Right lobe of liver (tissue), 6 donors: ENCODE data around the gene PIWIL4. TPM values are rescaled to one million over a fixed set of nuclear protein-coding genes. Genes with fewer than 3 reads are reported as not detected.

Experiments used
- ATAC-seq, 4 donors: fragments of 200-7000 bp; cut with Tn5 transposase; one replicate each; pipeline ENCODE4 v1.9.1; 2020; ENCODE audit warnings: mild to moderate bottlenecking in 4 of 4, moderate library complexity in 4 of 4
- DNase-seq, 3 donors: peaks; one replicate each; pipeline ENCODE4 v3.0.0-alpha.2; 2020
- H3K27ac ChIP-seq, 3 donors: fragments of 200-600 bp; one replicate each; pipeline ENCODE4 v1.8.0; 2022
- H3K27me3 ChIP-seq, 2 donors: fragments of 200-600 bp; one replicate each; pipeline ENCODE4 v1.8.0; 2022
- H3K36me3 ChIP-seq, 4 donors: fragments of 200-600 bp; sonication (generic) in 1 of 4; one replicate each; pipeline versions ENCODE4 v1.5.1 to v1.8.0; 2017 to 2022; ENCODE audit warnings: control low read depth in 1 of 4
- H3K4me1 ChIP-seq, 4 donors: fragments of 200-600 bp; sonication (generic) in 1 of 4; one replicate each; pipeline versions ENCODE4 v1.5.1 to v1.8.0; 2017 to 2022; ENCODE audit warnings: control low read depth in 1 of 4
- H3K4me3 ChIP-seq, 3 donors: fragments of 200-600 bp; one replicate each; pipeline ENCODE4 v1.8.0; 2022
- H3K9me3 ChIP-seq, 4 donors: fragments of 200-600 bp; sonication (generic) in 1 of 4; one replicate each; pipeline versions ENCODE4 v1.5.1 to v1.8.0; 2017 to 2022; ENCODE audit warnings: control low read depth in 1 of 4
- POLR2A ChIP-seq: fragments of 450-650 bp; IDR thresholded peaks from one replicate; pipeline ENCODE4 v1.6.1; 2017; ENCODE audit warnings: antibody characterized with exemption, mild to moderate bottlenecking
- WGBS: methylation state at CpG from one replicate; pipeline ENCODE4 v1.1.6; 2018; ENCODE audit warnings: low coverage, low lambda C conversion rate; ENCODE audit not compliant: insufficient coverage; ENCODE audit errors: missing lambda C conversion rate; 5-methylcytosine and 5-hydroxymethylcytosine counted together
- intact Hi-C, 2 donors: fragments of 100-400 bp; cut with DNase I; formaldehyde crosslinking; loops; one replicate each; pipeline versions ENCODE4 v1.11.2 to v1.14.1; 2022
- total RNA-seq, 6 experiments: library from RNA; depleted of rRNA in 2 of 6; stranded (reverse); fragments of >200 nt in 2 of 6; fragmentation: NEBNext Ultra II Directional in 3 of 6; extraction: Animal tissue kit (Norgen Biotek cat#: 25700) in 3 of 6; gene quantifications; one replicate each; pipeline versions ENCODE4 v1.1.0 to v1.2.4, GENCODE V29; 2016 to 2023
- TF ChIP-seq, protein P1 (sequence below), 4 donors: fragments of 200-600 bp in 3 of 4; fragments of 450-650 bp in 1 of 4; IDR thresholded peaks; one replicate each; pipeline versions ENCODE4 v1.5.1 to v1.8.0; 2016 to 2022; ENCODE audit warnings: antibody characterized with exemption in 4 of 4, mild to moderate bottlenecking in 2 of 4
- donor health status: DM: no; HTN: yes; CAD: no.
- donor health status: DM: no; HTN: no; CAD: no.
- donor health status: DM: no; HTN: no; CAD: no.
- donor health status: DM: no; HTN: yes; CAD: no.
- donor health status: DM: no; HTN: yes; CAD: no.

Gene PIWIL4
- total RNA-seq, 6 experiments from 2014 or later, result 0.12 to 0.71 (median 0.51) TPM

GRCh38 chr11:94586546-94586945 is 19.4 kb downstream of the PIWIL4 start:
- H3K27ac ChIP-seq, result no peak overlapping the region
- H3K9me3 ChIP-seq, result no peaks in the 10 kb centered on the region
- 46% methylated on average over 5 of the region's 5 CpGs for WGBS
- DNase-seq (no peak), ATAC-seq (no peak)
- no peaks in the 10 kb centered on the region for H3K4me1 ChIP-seq
- no peaks in the 10 kb centered on the region for H3K27me3 ChIP-seq
- intact Hi-C loops, result no loop called here
- H3K4me3 ChIP-seq, result no peak overlapping the region
- H3K36me3 ChIP-seq, result no peaks in the 10 kb centered on the region
- TF ChIP-seq, protein P1, sequence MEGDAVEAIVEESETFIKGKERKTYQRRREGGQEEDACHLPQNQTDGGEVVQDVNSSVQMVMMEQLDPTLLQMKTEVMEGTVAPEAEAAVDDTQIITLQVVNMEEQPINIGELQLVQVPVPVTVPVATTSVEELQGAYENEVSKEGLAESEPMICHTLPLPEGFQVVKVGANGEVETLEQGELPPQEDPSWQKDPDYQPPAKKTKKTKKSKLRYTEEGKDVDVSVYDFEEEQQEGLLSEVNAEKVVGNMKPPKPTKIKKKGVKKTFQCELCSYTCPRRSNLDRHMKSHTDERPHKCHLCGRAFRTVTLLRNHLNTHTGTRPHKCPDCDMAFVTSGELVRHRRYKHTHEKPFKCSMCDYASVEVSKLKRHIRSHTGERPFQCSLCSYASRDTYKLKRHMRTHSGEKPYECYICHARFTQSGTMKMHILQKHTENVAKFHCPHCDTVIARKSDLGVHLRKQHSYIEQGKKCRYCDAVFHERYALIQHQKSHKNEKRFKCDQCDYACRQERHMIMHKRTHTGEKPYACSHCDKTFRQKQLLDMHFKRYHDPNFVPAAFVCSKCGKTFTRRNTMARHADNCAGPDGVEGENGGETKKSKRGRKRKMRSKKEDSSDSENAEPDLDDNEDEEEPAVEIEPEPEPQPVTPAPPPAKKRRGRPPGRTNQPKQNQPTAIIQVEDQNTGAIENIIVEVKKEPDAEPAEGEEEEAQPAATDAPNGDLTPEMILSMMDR (IDR thresholded peaks at IDR 0.05), result no peak
- TF ChIP-seq POLR2A, result no peak

DNA sequence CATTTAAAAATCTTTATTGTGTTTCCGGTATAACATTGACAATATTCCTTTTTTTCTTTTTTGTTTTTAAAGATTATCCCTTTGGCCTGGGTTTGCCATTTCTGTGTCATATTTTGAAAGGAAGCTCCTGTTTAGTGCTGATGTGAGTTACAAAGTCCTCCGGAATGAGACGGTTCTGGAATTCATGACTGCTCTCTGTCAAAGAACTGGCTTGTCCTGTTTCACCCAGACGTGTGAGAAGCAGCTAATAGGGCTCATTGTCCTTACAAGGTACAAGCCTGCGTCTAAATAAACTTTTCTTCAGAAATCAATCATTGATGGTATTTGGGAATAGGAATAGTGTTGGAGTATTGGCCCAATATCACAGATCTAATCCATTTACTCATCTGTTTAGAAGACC is 19.8 kb downstream of the PIWIL4 start:
- no peaks in the 10 kb centered on the region for H3K36me3 ChIP-seq
- no peak for ATAC-seq
- no peak for DNase-seq
- TF ChIP-seq, protein P1 (IDR thresholded peaks at IDR 0.05), result no peak
- no peak for TF ChIP-seq POLR2A
- H3K4me3 ChIP-seq, result no peak overlapping the region
- no peaks in the 10 kb centered on the region for H3K27me3 ChIP-seq
- H3K9me3 ChIP-seq, result no peaks in the 10 kb centered on the region
- WGBS, result 32% methylated on average over 5 of the region's 5 CpGs
- H3K27ac ChIP-seq, result no peak overlapping the region
- intact Hi-C loops, result no loop called here
- no peaks in the 10 kb centered on the region for H3K4me1 ChIP-seq

- Histone ChIP-seq H3K4me3 (no peak overlapping the region), H3K4me1 (no peaks in the 10 kb centered on the region), H3K36me3 (no peaks in the 10 kb centered on the region), H3K27ac (no peak overlapping the region), H3K27me3 (no peaks in the 10 kb centered on the region), H3K9me3 (no peaks in the 10 kb centered on the region)
- WGBS, result 21% methylated on average over 2 of the region's 2 CpGs
- no peak for ATAC-seq
- no peak for TF ChIP-seq POLR2A
- TF ChIP-seq, protein P1 (IDR thresholded peaks at IDR 0.05), result no peak
- intact Hi-C loops, result no loop called here
- no peak for DNase-seq
Observed at GRCh38 chr11:94588366-94588942, 21.3 kb downstream of the PIWIL4 start.

DNA sequence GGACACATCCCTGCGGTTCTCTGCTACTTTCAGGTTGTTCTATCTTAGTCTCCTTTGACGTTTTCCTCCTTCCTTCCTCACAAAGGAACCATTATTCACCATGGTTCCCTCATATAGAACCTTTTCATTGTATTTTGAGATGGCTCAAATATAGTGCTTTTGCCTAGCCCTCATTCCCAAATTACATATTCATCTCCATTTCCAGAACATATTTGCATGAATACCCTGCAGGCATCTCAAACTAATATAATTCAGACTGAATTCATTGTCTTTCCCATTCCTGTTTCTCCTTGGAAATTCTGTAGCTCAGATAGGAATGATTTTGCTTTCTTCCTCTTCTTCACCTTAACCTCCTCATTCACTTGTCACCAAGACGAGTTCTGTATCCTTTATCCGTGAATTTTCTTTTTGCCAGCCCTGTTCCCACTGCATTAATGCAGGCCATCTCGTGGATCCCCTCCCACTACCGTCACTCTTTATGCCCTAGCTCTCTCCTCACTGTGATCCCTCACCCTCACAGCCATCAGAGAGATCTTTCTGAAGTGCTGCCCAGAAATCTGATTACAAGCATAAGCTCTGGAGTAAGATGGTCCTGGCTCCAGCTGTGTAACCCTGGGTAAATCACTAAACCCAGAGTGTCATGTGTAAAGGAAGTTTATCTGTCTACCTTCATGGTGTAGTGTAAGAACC is 23.3 kb downstream of the PIWIL4 start:
- 57% methylated on average over 6 of the region's 6 CpGs for WGBS
- Histone ChIP-seq H3K4me3 (no peak overlapping the region), H3K4me1 (no peaks in the 10 kb centered on the region), H3K27ac (no peak overlapping the region), H3K36me3 (no peaks in the 10 kb centered on the region), H3K27me3 (no peaks in the 10 kb centered on the region), H3K9me3 (no peaks in the 10 kb centered on the region)
- ATAC-seq, result no peak
- no peak for DNase-seq
- no peak for TF ChIP-seq POLR2A
- TF ChIP-seq, protein P1 (IDR thresholded peaks at IDR 0.05), result no peak
- intact Hi-C loops, result loop anchor here in 1 of 2 donors (10.0 kb wide), 1 partner anchor 66 kb away; no protein-coding TSS in a partner anchor
